Stimulated activated CD4-positive, alpha-beta T cell treated with anti-CD3 and anti-CD28 coated beads, Interleukin-2, amount 100 ng/mL, for 24 hours (primary cell): ENCODE data around the gene TEC.
A peak's percentile ranks its signal among the peaks of the same experiment; 100 is the strongest.

ENCODE experiments used
- DNase-seq, 2 donors: peaks; one replicate each; pipeline ENCODE4 v3.0.0-alpha.2; 2020

Gene TEC

DNA sequence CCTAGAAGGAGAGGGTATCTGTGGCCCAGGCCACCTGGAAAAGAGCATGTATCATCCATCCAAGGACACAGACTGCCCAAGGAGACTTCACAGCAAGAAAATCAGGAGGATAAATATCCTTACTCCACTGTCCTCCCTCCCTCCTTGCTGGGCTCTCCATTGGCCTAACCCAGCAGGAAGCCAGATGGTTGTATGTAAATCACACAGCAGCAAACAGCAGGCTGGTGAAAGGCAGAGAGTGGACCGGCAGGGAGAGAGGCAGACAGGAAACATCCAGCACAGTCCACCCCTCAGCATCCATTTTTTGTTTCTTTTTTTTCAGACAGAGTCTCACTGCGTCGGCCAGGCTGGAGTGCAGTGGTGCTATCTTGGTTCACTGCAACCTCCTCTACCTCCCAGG, 153.1 kb downstream of the TEC start:
- no peak for DNase-seq

DNA sequence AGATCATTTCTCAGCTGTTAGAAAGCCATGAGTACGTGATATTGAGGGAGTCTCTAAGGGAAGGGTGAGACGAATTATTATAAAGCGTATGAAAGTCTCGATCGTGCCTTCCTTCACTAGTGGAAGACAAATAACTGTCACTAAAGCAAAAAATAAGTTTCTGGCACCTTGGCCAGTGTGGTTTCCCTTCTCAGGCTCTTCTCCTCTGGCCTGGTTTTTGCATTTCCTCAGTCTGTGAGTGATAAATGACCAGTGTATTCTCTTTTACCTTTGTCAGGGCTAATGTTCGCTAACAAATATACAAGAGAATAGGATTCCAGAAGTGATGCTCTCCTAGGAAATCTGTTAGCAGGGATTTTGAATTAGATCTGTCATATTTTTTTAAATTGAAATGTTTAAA, 155.2 kb downstream of the TEC start:
- no peak for DNase-seq

DNA sequence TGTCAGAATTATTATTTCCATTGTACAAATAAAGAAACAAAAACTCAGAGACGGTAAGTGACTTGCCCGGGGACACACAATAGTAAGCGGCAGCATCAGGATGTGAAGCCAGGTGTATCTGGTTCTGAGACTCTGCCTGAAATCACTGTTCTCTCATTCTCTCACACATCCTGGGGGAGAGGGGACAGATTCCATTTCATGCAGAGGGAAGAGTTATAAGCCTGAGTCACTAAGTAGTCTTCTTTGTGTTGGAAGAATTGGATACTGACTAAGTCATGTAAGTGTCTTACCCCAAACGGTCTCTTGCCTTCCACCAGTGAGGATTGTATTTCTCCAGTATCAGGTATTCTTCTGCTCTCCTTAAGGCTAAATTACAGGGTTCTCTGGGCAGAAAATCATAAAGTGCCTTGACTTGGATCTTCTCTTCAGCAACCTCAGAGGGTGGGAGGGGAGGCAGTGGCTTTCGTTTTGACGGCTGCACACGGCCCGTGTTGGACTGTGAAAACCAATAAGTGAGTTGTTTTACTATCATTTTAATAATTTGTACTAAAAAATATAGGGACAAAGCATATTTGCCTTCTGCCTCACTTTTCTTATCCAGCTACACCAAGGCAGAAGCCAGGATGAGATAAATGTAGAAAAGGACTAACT, 157.5 kb downstream of the TEC start:
- DNase-seq, result no peak

DNA sequence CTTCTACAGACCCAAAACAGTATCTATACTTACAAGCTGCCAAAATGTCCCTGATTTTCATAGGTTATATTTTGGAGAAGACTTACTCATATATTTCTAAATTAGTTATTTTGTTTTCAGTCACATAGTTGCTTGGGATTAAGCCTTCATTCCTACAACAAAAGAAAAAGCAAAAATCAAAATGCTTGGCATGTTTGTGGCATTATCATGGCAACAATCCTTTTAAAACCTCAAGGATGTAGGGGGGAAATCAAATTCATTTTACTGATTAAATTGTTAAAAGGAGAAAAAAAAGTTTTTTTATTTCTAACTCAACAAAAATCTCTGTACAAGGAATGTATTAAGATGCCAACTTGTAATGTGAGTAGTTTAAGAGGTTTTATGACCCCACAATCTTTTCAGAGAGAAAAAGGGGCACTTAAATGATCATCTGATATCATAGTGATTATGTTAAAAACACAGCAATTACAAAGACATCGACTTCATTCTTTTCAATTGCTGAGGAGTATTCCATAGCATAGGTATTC, 159.1 kb downstream of the TEC start:
- no peak for DNase-seq

DNA sequence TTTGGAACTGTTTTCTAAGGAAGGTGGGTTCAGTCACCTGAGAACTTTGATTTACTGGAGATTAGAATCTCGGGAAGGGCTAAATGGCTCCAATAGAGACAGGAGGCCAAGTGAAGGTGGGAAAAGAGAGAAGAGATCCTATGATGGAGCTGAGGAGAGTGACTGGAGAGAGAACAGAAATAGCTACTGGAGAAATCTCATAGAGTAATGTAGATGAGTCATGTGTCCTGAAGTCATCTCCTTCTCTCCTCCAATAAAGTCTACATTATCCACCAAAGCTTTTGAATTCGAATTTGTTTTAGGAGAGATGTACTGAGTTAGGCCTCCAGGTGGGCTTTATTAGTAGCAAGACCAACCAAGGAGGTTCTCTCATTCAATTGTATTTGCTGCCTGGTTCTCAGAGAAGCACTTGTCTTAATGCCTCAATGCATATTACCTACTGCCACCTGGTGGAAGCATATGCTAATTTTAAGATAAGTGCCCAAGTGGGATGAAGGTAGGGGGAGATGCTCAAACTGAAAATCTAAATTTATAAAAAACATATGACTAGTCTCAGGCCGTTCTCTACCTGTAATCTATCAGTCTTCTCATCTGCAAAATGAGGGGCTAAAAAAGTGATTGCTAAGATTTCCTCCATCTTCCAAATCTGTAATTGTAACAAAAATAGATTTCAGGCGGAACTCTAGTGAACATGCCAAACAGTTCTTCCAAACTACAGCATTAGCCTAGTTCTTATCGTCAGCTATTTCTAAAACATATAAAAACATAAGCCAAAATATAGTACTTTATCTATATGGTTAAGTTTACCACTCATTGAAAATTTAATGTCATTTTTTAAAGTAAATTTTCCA, 160.0 kb downstream of the TEC start:
- DNase-seq, result no peak

DNA sequence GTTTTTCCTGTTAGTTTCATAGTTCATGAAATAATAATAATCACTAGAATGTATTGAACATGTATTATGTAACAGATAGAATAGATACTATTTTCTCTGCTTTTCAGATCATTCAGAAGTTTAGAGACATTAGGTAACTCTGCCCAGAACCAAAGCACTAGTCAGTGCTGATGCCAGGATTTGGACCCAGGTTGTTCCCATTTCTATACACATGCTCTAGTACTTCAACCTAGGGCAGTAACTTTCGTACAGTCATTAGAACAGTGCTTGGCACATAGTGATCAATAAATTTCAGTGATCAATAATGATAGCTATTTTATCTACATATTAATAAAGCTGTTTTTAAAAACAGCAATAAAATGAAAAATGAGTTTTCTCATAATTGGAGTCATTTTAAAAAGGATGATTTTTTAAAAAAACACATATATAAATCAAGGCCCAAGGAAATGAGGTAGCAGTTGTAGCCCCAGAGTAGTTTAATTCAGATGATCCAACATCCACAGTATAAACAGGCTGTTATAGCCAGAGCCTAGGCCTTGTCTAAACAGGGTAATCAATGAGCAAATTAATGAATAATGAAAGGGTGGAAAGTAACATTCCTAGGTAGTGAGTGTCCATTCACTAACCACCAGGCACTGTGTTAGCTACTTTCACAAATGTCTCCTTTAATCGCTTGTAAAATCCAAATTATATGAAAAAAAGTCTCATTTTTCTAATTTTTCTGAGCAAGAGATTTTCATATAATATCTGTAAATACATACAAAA, 161.1 kb downstream of the TEC start:
- DNase-seq, result no peak

GRCh38 chr4:48105230-48105629, 164.4 kb downstream of the TEC start:
- DNase-seq, result no peak

DNA sequence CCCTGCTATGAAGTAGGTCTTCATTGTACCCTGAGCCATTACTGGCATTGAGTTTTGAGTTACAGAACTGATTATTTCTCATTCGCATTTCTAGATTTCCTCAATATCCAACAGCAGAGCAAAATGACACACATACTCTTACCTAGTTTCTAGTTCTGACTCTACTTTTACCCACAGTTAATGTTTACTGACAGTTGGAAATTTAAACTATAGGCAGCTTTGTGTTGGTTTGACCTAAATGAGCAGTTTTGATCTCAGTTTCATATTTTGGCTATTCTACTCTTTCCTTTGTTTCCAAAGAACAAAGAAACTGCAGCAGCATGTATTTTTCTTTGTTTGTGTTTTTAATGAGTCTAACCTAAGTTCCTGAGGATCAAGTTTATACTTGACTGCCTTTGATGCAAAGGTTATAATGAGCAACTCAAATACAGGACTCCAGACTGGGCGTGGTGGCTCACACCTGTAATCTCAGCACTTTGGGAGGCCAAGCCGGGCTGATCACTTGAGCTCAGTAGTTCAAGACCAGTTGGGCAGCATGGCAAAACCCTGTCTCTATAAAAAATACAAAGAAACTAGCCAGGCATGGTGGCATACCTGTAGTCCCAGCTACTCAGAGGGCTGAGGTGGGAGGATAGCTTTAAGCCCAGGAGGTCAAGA, 166.0 kb downstream of the TEC start:
- DNase-seq, result no peak

- DNase-seq, result no peak
These were observed 167.3 kb downstream of the TEC start for GRCh38 chr4:48102303-48102702.

- DNase-seq, result no peak
These were observed 169.4 kb downstream of the TEC start for GRCh38 chr4:48100256-48100655.

DNA sequence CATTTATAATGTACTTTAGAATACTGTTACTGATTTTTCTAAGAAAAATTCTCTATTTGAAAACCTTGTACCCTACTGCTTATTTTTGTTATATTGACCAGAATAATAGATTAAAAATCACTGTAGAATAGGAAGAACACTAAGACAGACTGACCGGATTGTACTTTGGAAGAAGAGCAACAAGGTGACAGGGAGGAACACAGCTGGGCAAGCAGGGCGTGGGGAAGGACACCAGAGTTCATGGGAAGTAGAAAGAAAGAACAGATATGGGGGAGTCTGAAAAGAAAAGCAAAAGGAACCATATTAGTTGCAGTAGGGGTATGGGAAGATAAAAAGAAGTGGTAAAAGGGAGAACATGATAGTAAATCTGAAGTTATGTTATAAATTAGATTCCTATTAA, 174.2 kb downstream of the TEC start:
- no peak for DNase-seq

DNA sequence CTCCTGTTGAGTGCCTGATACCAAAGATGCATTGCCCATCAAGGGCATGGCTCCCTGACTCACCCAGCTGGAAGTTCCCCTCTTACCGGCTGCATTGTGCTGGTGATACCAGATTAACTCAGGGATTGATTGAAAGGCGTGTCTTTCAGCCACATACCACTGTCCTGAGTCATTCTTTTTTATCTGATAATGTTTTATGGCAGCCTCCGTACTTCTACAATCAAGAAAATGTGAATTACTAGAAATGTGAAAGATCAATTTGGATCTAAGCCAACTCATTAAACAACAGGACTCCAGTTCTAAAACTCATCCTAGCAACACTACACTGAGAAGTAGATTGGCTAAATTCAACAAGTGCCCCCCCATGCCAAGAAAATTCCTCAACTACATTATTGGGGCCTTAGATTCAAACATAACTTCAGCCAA, 175.6 kb downstream of the TEC start:
- DNase-seq, result peak; percentile 43 to 53

DNA sequence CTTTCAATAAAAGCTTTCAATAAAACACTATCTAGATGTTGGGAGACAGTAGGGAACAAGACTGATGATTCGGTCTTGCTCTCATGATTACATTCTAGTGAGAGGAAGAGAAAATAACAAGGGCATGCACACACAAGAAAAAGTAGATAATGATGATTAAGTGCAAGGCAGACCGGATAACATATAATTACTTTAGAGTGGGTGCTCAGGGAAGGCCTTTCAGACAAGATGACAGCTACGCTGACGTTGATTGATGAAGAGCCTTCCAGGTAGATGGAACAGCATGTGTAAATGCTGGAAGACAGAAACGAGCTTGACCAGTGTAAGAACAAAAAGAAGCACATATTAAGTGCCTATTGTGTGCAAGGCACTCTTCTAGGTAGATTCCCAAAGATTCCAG, 179.0 kb downstream of the TEC start:
- DNase-seq, result no peak

DNA sequence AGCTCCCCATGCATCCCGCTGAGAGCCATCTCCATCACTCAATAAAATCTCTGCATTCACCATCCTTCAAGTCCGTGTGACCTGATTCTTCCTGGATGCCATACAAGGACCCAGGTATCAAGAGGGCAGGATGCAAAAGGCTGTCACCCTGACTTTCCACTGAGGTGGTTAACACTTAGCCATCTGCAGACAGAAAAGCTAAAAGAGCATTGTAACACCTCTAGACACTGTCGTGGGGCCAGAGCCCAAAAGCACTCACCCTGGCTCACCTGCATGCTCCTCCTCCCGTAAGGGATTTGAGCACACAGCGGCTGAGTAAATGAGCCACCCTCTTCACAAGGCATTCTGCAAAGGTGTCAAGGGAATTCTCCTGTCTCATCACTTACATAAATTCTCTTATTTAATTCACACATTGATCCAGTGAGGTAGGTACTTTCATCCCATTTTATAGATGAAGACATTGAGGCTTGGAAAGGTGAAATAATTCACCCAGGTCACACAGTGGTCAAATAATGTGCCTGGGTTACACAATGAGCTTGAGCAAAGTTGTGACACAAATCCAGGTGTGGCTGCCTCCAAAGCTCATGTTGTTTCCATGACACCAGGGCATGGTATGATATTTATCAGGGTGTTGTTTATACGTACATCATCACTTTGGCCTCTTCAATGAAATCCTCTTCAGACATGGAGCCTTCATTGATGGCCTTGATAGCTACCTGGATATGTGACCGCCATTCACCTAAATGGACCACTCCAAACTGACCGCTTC, 183.6 kb downstream of the TEC start:
- DNase-seq, result no peak
